Measurements from ENCODE around the gene GGCX.

DNA sequence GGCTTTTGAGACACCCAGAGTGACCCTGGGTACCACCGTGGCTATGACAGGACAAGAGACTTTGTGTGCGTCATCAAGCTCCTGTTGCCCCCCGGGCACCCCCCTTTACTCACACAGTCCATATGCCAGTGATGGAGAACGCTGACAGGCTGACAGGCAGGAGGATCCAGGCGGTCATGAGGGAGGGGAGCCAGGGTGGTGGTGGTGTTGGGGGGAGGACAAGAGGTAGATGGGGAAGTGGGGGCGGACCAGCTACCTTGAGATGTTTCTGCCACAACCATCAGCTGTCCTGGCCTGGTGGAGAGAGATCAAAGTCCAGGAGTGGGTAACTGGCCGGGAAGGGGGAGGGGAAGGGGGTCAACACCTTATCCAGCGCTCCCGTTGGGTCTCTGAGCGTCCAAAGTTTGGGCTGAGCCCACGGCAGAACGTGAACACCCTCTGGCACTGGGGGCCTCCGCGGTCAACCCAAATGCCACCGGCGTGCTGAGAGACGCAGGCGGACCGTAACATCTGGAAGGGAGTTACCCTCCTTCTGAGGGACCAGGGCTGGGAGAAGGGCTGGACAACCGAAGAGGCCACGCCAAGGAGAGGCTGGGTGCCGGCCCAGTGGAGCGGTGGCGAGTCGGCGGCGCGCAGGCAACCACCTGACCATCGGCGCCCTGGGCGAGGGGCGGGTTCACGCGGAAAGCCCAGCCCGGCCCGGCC lies 40.6 kb upstream of the GGCX start:
- TF ChIP-seq, protein P1, sequence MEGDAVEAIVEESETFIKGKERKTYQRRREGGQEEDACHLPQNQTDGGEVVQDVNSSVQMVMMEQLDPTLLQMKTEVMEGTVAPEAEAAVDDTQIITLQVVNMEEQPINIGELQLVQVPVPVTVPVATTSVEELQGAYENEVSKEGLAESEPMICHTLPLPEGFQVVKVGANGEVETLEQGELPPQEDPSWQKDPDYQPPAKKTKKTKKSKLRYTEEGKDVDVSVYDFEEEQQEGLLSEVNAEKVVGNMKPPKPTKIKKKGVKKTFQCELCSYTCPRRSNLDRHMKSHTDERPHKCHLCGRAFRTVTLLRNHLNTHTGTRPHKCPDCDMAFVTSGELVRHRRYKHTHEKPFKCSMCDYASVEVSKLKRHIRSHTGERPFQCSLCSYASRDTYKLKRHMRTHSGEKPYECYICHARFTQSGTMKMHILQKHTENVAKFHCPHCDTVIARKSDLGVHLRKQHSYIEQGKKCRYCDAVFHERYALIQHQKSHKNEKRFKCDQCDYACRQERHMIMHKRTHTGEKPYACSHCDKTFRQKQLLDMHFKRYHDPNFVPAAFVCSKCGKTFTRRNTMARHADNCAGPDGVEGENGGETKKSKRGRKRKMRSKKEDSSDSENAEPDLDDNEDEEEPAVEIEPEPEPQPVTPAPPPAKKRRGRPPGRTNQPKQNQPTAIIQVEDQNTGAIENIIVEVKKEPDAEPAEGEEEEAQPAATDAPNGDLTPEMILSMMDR (conservative IDR thresholded peaks at IDR 0.05; ENCODE audit: low read depth, low read length): no peak
- no peak for TF ChIP-seq EZH2 (IDR thresholded peaks at IDR 0.05; ENCODE audit: borderline replicate concordance, low read depth, low read length, poor library complexity, severe bottlenecking)
